GM18870 (cell line): ENCODE data around the gene GAL3ST3.
"Not testable (repeated sequence)": the region's sequence is repeated elsewhere in the genome, so short reads cannot be mapped to it uniquely, and the experiment has no call there.

Experiments used
- ATAC-seq: cut with Tn5 transposase; IDR thresholded peaks from one replicate; pipeline ENCODE4 v1.9.1; 2021; ENCODE audit warnings: moderate library complexity; ENCODE audit not compliant: unreplicated experiment

GAL3ST3 gene

GRCh38 chr11:66045177-66045639 is 3.8 kb downstream of the GAL3ST3 start:
- no peak for ATAC-seq

GRCh38 chr11:66044757-66045156 is 4.2 kb downstream of the GAL3ST3 start:
- ATAC-seq = no peak

- ATAC-seq = no peak
Observed at GRCh38 chr11:66042996-66043906, 5.7 kb downstream of the GAL3ST3 start.

- no peak for ATAC-seq
Observed at GRCh38 chr11:66042227-66042995, 6.5 kb downstream of the GAL3ST3 start.

- no peak for ATAC-seq
Observed at GRCh38 chr11:66039765-66040164, 9.2 kb downstream of the GAL3ST3 start.

- no peak for ATAC-seq
Observed at GRCh38 chr11:66037327-66037726, 11.6 kb downstream of the GAL3ST3 start.

GRCh38 chr11:66036334-66036710 is 12.6 kb downstream of the GAL3ST3 start:
- no peak for ATAC-seq

GRCh38 chr11:66035653-66036333 is 13.2 kb downstream of the GAL3ST3 start:
- no peak for ATAC-seq

GRCh38 chr11:66032957-66033735 is 15.8 kb downstream of the GAL3ST3 start:
- no peak for ATAC-seq

GRCh38 chr11:66026017-66026529 is 22.9 kb downstream of the GAL3ST3 start, which contains the start of gene CATSPER1:
Gene CATSPER1 (minus strand): TSS chr11:66026479. CDS start chr11:66026379, 100 bp downstream.
- ATAC-seq = no peak

GRCh38 chr11:66023186-66023440 is 25.8 kb downstream of the GAL3ST3 start:
- ATAC-seq = not testable (repeated sequence)

- no peak for ATAC-seq
Observed at GRCh38 chr11:66022401-66023185, 26.4 kb downstream of the GAL3ST3 start.

GRCh38 chr11:66020618-66021357 is 28.2 kb downstream of the GAL3ST3 start:
- ATAC-seq = no peak

- no peak for ATAC-seq
Observed at GRCh38 chr11:66020212-66020611, 28.7 kb downstream of the GAL3ST3 start.

- ATAC-seq = no peak
Observed at GRCh38 chr11:66017321-66017720, 31.6 kb downstream of the GAL3ST3 start.

- ATAC-seq = no peak
Observed at GRCh38 chr11:66016793-66017177, 32.2 kb downstream of the GAL3ST3 start.

- ATAC-seq = no peak
Observed at GRCh38 chr11:66015936-66016792, 32.8 kb downstream of the GAL3ST3 start.

- ATAC-seq = no peak
Observed at GRCh38 chr11:66015454-66015881, 33.5 kb downstream of the GAL3ST3 start.
